ENCODE results near the gene FOXJ1. TPM values are rescaled to one million over a fixed set of nuclear protein-coding genes. Genes with fewer than 3 reads are reported as not detected.

The FOXJ1 gene
- total and polyA plus RNA-seq, 4 donors = under 0.01 to 1.5 TPM; not detected in 2

DNA sequence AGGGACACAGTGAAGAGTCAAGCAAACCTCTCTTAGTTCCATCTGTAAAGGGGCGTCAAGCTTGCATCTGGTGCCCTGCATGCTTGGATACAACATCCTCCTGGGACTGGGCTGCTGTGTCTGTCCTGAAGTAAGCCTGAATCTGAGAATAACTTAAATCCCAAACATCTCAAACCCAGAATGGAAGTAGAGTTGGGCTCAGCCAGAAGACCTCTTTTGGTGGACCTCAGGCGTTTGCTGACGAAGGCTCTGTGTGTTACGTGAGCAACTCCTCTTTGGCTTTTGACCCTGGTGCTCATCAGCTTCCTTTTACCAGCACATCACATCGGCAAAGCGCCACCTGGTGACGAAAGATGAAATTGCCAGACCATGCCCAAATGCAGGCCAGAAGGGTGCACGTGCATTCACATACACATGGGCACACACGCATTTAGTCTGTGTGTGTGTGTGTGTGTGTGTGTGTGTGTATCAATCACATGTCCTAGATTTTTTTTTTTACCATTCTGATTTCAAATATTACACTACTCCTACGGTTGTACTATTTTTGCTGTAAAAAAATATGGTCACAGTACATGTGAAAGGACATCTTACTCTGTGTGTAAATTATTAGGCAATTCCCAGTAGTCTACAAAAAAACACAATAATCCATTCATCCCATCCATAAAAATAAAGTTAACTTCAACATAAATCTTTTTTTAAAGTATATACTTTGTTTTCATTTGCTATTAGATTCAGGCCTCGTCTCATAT, 41.1 kb upstream of the FOXJ1 start:
- Histone ChIP-seq H3K36me3 (ENCODE audit: control insufficient read depth in 4 of 4, insufficient read depth in 3 of 4, low read depth in 1 of 4, low read length in 3 of 4) (no peaks in the 10 kb centered on the region), H3K27me3 (ENCODE audit: control insufficient read depth in 4 of 4, insufficient read depth in 4 of 4, low read length in 3 of 4) (no peaks in the 10 kb centered on the region), H3K4me1 (ENCODE audit: control insufficient read depth in 4 of 4, insufficient read depth in 4 of 4, low read length in 3 of 4) (peaks cover 0 to 9% (median 1%) of the 10 kb centered on the region in 4 donors), H3K9me3 (ENCODE audit: control insufficient read depth in 4 of 4, low read length in 3 of 4) (no peaks in the 10 kb centered on the region), H3K27ac (ENCODE audit: low read depth in 1 of 2, low read length in 2 of 2) (no peak overlapping the region), H3K9ac (ENCODE audit: low read depth in 1 of 2, low read length in 2 of 2) (no peak overlapping the region), H3K4me3 (ENCODE audit: low read depth in 1 of 3, low read length in 3 of 3) (no peak overlapping the region)
- DNase-seq (ENCODE audit: low spot score) = peak; percentile 93
- TF ChIP-seq REST (IDR thresholded peaks at IDR 0.05) (no peak), RAD21 (IDR thresholded peaks at IDR 0.05) (peak; percentile 85 to 96), ZBTB33 (IDR thresholded peaks at IDR 0.05) (no peak), SP1 (IDR thresholded peaks at IDR 0.05) (no peak), HNF4G (IDR thresholded peaks at IDR 0.05) (no peak), YY1 (IDR thresholded peaks at IDR 0.05) (no peak), FOXA2 (IDR thresholded peaks at IDR 0.05) (no peak), TAF1 (conservative IDR thresholded peaks at IDR 0.05) (no peak), RXRA (IDR thresholded peaks at IDR 0.05) (peak; percentile 42 to 62), CTCF (IDR thresholded peaks at IDR 0.05; ENCODE audit: low read depth, low read length, missing input control) (peak; percentile 93), JUND (IDR thresholded peaks at IDR 0.05) (no peak), FOXA1 (IDR thresholded peaks at IDR 0.05) (peak; percentile 7), HNF4A (conservative IDR thresholded peaks at IDR 0.05) (peak; percentile 41 to 49), EGR1 (IDR thresholded peaks at IDR 0.05; ENCODE audit: low read depth in 2 of 2) (no peak), NR2F2 (IDR thresholded peaks at IDR 0.05) (peak; percentile 94), GABPA (IDR thresholded peaks at IDR 0.05 in 1 of 2, conservative IDR thresholded peaks at IDR 0.05 in 1 of 2) (no peak)
- TF ChIP-seq, protein P1, sequence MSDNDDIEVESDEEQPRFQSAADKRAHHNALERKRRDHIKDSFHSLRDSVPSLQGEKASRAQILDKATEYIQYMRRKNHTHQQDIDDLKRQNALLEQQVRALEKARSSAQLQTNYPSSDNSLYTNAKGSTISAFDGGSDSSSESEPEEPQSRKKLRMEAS (IDR thresholded peaks at IDR 0.05) = peak; percentile 72
- TF ChIP-seq, protein P2, sequence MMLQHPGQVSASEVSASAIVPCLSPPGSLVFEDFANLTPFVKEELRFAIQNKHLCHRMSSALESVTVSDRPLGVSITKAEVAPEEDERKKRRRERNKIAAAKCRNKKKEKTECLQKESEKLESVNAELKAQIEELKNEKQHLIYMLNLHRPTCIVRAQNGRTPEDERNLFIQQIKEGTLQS (IDR thresholded peaks at IDR 0.05) = no peak
- 14% methylated on average over 11 of the region's 11 CpGs for WGBS
